CD4-positive, alpha-beta T cell (primary cell): ENCODE results near the gene HNRNPA1L2. TPM values are rescaled to one million over a fixed set of nuclear protein-coding genes. Genes with fewer than 3 reads are reported as not detected.

ENCODE experiments used
- ATAC-seq: fragments of 200-7000 bp; cut with Tn5 transposase; one replicate; pipeline ENCODE4 v1.10.0; 2022; ENCODE audit warnings: mild to moderate bottlenecking; ENCODE audit not compliant: poor library complexity
- CTCF ChIA-PET: fragments of 350-600 bp; sonication (Branson Sonifier 250); formaldehyde crosslinking; loops from one replicate; lab custom pipeline; 2021; ENCODE audit warnings: antibody characterized with exemption, inconsistent platforms; lab: Charles Lee
- POLR2A ChIA-PET: fragments of 350-600 bp; sonication (Branson Sonifier 250); formaldehyde crosslinking; loops from one replicate; lab custom pipeline; 2021; ENCODE audit warnings: antibody characterized with exemption, inconsistent platforms; lab: Charles Lee
- DNase-seq, 14 experiments: peaks; one replicate each; pipeline ENCODE4 v3.0.0-alpha.2; 2013 to 2020; ENCODE audit warnings: mixed read lengths in 2 of 14
- H3K27ac ChIP-seq, 2 donors: one replicate each; pipeline versions ENCODE4 v1.5.1 to v1.7.0; 2013; ENCODE audit warnings: low read length in 2 of 2, low read depth in 1 of 2, mild to moderate bottlenecking in 1 of 2
- H3K27me3 ChIP-seq, 2 experiments: 1 replicate in 1 of 2; 2 replicates in 1 of 2; pipeline versions ENCODE4 v1.6.1 to v1.7.0; 2013; ENCODE audit warnings: low read length in 2 of 2, control low read depth in 1 of 2, mild to moderate bottlenecking in 1 of 2, moderate library complexity in 1 of 2; ENCODE audit not compliant: insufficient read depth in 2 of 2, control insufficient read depth in 1 of 2
- H3K36me3 ChIP-seq: one replicate; pipeline ENCODE4 v1.6.1; 2013; ENCODE audit warnings: low read length, control low read depth; ENCODE audit not compliant: insufficient read depth
- H3K4me1 ChIP-seq: one replicate; pipeline ENCODE4 v1.6.1; 2013; ENCODE audit warnings: low read length, control low read depth; ENCODE audit not compliant: insufficient read depth
- H3K4me3 ChIP-seq: one replicate; pipeline ENCODE4 v1.5.1; 2013; ENCODE audit warnings: mild to moderate bottlenecking, low read length, moderate library complexity
- H3K9me3 ChIP-seq, 2 experiments: 1 replicate in 1 of 2; 2 replicates in 1 of 2; pipeline versions ENCODE4 v1.6.1 to v1.7.0; 2013; ENCODE audit warnings: low read length in 2 of 2, mild to moderate bottlenecking in 2 of 2, control low read depth in 1 of 2, moderate library complexity in 1 of 2; ENCODE audit not compliant: control insufficient read depth in 1 of 2, insufficient read depth in 1 of 2
- H3K27ac Mint-ChIP-seq: one replicate; pipeline ENCODE4 v1.8.0; 2020; ENCODE audit warnings: mixed read lengths
- H3K27me3 Mint-ChIP-seq: one replicate; pipeline ENCODE4 v1.8.0; 2021; ENCODE audit warnings: mixed read lengths
- H3K36me3 Mint-ChIP-seq: one replicate; pipeline ENCODE4 v1.8.0; 2021; ENCODE audit warnings: low read depth, mixed read lengths
- H3K4me1 Mint-ChIP-seq: one replicate; pipeline ENCODE4 v1.8.0; 2021; ENCODE audit warnings: low read depth, mixed read lengths
- H3K4me3 Mint-ChIP-seq: one replicate; pipeline ENCODE4 v1.8.0; 2020; ENCODE audit warnings: mild to moderate bottlenecking, mixed read lengths
- H3K9me3 Mint-ChIP-seq: one replicate; pipeline ENCODE4 v1.8.0; 2020; ENCODE audit warnings: mixed read lengths
- CTCF ChIP-seq: fragments of 200-600 bp; IDR thresholded peaks from one replicate; pipeline ENCODE4 v1.8.0; 2022; ENCODE audit warnings: antibody characterized with exemption, mild to moderate bottlenecking
- intact Hi-C, 2 experiments: fragments of 100-400 bp; cut with DNase I in 1 of 2; cut with micrococcal nuclease in 1 of 2; formaldehyde crosslinking; loops; one replicate each; pipeline versions ENCODE4 v1.15.1 to v1.9.0; 2023 to 2025; cut with DNase I, micrococcal nuclease
- total RNA-seq, 174 experiments: library from RNA in 2 of 174; stranded (reverse) in 2 of 174; gene quantifications; one replicate each; pipeline ENCODE4 v1.2.3 and lab custom pipeline; 2021 to 2026

The HNRNPA1L2 gene
- total RNA-seq, 2 experiments from 2014 or later: 15.5 to 17.1 TPM

GRCh38 chr13:52665325-52665724 is 23.1 kb downstream of the HNRNPA1L2 start:
- no peaks in the 10 kb centered on the region for H3K9me3 Mint-ChIP-seq
- H3K36me3 Mint-ChIP-seq: peaks cover 92% of the 10 kb centered on the region
- H3K27me3 Mint-ChIP-seq: no peaks in the 10 kb centered on the region
- Histone ChIP-seq H3K4me1 (no peaks in the 10 kb centered on the region), H3K9me3 (no peaks in the 10 kb centered on the region), H3K27ac (no peak overlapping the region), H3K36me3 (peaks cover 79% of the 10 kb centered on the region), H3K4me3 (no peak overlapping the region), H3K27me3 (no peaks in the 10 kb centered on the region)
- POLR2A ChIA-PET: interaction anchor here (1.1 to 2.4 kb wide), 2 partner anchors 12 to 48 kb away, joined by 6 to 24 read pairs; partner anchors contain the start of gene SUGT1
- H3K4me3 Mint-ChIP-seq: no peak overlapping the region
- DNase-seq (peak in 3 of 14 experiments; percentile 34 to 58 (median 48)), ATAC-seq (peak; percentile 74)
- peak overlapping the region; percentile 51 for H3K27ac Mint-ChIP-seq
- peak; percentile 61 for TF ChIP-seq CTCF
- CTCF ChIA-PET: interaction anchor here (0.9 to 5.7 kb wide), 4 partner anchors 13 to 303 kb away, joined by 3 to 36 read pairs (median 3); partner anchors contain the start of gene SUGT1
- no peaks in the 10 kb centered on the region for H3K4me1 Mint-ChIP-seq
- intact Hi-C loops: no loop called here

- Histone ChIP-seq H3K4me3 (no peak overlapping the region), H3K36me3 (peaks cover 50% of the 10 kb centered on the region), H3K4me1 (no peaks in the 10 kb centered on the region), H3K27ac (no peak overlapping the region), H3K9me3 (no peaks in the 10 kb centered on the region), H3K27me3 (no peaks in the 10 kb centered on the region)
- ATAC-seq (no peak), DNase-seq (no peak)
- Mint-ChIP-seq H3K9me3 (no peaks in the 10 kb centered on the region), H3K4me1 (peaks cover 12% of the 10 kb centered on the region), H3K36me3 (peaks cover 74% of the 10 kb centered on the region), H3K27ac (no peak overlapping the region), H3K27me3 (no peaks in the 10 kb centered on the region), H3K4me3 (no peak overlapping the region)
- no peak for TF ChIP-seq CTCF
- intact Hi-C loops: no loop called here
- POLR2A ChIA-PET: no interaction called here
- CTCF ChIA-PET: interaction anchor here (1.0 kb wide), 1 partner anchor 17 kb away, joined by 3 read pairs; the partner anchor contains the start of gene SUGT1
Observed at GRCh38 chr13:52669677-52670076, 27.4 kb downstream of the HNRNPA1L2 start.

GRCh38 chr13:52670726-52671125 is 28.5 kb downstream of the HNRNPA1L2 start:
- Mint-ChIP-seq H3K27me3 (no peaks in the 10 kb centered on the region), H3K27ac (no peak overlapping the region), H3K4me1 (peaks cover 16% of the 10 kb centered on the region), H3K9me3 (no peaks in the 10 kb centered on the region), H3K36me3 (peaks cover 73% of the 10 kb centered on the region), H3K4me3 (no peak overlapping the region)
- H3K36me3 ChIP-seq: peaks cover 52% of the 10 kb centered on the region
- H3K9me3 ChIP-seq: no peaks in the 10 kb centered on the region
- H3K4me1 ChIP-seq: no peaks in the 10 kb centered on the region
- POLR2A ChIA-PET: interaction anchor here (0.9 kb wide), 1 partner anchor 18 kb away, joined by 3 read pairs; the partner anchor contains the start of gene SUGT1
- no peak for TF ChIP-seq CTCF
- H3K4me3 ChIP-seq: no peak overlapping the region
- CTCF ChIA-PET: interaction anchor here (1.0 kb wide), 1 partner anchor 18 kb away, joined by 3 read pairs; the partner anchor contains the start of gene SUGT1
- intact Hi-C loops: no loop called here
- DNase-seq: no peak
- H3K27ac ChIP-seq: no peak overlapping the region
- no peak for ATAC-seq
- no peaks in the 10 kb centered on the region for H3K27me3 ChIP-seq
